IPS DF 4.7 (cell line): ENCODE results near the gene RSPH6A.

Experiments used
- DNase-seq: peaks from one replicate; pipeline ENCODE4 v3.0.0-alpha.2; 2013; ENCODE audit warnings: low spot score; ENCODE audit errors: extremely low read depth

The RSPH6A gene

DNA sequence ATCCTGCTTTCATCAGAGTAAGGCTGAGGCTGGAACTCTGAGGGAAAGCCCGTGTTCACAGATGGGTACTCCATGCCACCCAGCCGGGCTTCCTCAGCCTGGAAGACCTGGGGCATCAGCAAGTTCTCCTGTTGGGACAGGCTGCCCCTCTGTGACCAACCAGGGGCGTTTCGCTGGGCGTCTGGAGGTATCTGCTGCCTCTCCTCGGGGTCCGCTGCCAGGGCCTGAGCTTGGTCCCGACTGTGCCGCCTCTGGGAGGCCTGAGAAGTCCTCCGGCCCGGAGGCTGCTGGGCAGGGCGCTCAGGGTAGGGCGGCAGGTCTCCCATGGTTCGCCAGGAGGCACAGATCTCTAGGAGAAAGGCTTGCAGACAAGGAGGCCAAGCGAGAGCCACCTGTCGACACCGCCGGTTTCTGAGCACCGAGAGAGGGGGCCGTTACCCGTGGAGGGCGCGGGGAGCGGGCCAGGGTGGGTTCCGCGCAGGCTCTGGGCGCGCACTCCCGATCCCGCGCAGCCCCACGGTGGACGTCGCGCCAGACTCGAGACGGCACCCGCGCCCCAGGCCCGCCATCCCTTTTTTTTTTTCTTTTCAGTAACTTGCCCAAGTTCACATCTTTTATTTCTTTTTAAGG lies at the start of gene RSPH6A:
Gene RSPH6A, minus strand, starts transcription at position 458 of the 630 bp plus-strand sequence. Its CDS starts 132 bp downstream, at position 326.
- no peak for DNase-seq

DNA sequence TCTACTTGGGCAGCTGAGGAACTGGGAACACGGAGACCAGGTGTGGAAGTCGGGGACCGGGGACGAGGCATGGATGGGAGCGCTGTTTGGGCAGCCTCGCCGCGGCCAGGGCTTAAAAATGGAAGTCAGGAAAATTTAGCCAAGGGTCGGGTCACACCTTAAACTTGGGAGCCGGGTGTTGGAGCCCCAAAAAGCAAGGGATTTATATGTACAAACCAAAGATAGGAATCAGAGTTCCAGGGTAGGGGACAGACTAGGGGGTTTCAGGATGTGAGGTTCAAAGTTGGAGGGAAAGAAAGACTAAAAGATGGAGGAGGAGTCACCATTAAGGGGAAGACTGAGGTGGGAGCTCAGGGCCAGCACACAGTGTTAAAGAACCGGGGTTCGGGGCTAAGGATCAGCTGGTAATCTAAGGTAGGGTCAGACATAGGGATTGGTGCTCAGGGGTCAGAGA lies 49.5 kb upstream of the RSPH6A start:
- no peak for DNase-seq

GRCh38 chr19:45863840-45864628 lies 48.9 kb upstream of the RSPH6A start, which contains the start of gene FOXA3:
Gene FOXA3, plus strand, starts transcription at chr19:45864326. Its CDS starts 131 bp downstream, at chr19:45864457.
- DNase-seq: no peak

DNA sequence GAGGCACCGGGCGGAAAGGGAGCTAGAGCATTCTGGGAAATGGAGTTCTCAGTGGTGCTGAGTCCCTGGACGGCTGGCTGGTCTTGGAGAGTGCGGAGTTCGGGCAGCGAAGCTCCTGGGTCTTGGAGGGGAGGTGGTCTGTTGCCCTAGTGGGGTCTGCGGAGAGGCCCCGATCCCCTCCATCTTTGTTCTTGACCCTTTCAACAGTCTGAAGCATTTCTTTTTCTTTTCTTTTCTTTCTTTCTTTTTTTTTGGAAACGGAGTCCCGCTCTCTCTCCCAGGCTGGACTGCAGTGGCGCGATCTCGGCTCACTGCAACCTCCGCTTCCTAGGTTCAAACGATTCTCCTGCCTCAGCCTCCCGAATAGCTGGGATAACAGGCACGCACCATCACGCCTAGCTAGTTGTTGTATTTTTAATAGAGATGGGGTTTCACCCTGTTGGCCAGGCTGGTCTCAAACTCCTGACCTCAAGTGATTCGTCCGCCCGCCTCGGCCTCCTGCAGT lies 48.3 kb upstream of the RSPH6A start:
- no peak for DNase-seq

GRCh38 chr19:45862564-45863334 lies 47.6 kb upstream of the RSPH6A start, which contains the start of gene SYMPK:
Gene SYMPK, minus strand, starts transcription at chr19:45863147. Its CDS starts 8,652 bp downstream, at chr19:45854495.
- DNase-seq: peak; percentile 97

- DNase-seq: no peak
Measured at GRCh38 chr19:45862271-45862563, 47.1 kb upstream of the RSPH6A start.

DNA sequence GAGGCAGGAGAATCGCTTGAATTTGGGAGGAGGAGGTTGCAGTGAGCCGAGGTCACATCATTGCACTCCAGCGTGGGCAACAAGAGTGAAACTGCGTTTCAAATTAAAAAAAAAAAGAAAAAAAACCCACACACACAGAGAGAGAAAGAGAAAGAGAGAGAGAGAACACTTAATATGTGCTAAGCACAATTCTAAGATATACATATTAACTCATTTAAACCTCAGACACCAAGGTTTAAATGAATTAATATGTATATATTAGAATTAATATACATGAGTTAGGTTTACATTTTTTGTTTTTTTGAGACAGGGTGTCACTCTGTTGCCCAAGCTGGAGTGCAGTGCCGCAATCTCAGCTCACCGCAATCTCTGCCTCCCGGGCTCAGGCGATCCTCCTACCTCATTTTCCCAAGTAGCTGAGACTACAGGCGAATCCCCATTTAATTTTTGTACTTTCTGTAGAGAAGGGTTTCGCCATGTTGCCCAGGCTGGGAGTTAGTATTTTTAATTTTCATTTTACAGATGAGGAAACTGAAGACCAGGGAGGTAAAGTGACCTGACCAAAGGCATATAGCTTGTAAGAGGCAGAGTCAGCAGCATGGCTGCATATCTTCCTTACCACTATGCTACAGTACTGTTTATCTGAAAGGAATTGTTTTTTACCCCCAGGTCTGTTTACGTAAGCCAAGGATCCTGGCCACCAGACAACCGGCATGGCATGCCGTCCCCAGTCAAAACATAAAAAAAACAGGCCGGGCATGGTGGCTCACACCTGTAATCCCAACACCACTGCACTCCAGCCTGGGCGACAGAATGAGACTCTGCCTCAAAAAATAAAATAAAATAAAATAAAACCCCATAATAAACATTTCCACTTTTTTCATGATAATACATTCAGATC lies 45.5 kb upstream of the RSPH6A start:
- no peak for DNase-seq

- no peak for DNase-seq
Measured at GRCh38 chr19:45854167-45854778, 39.2 kb upstream of the RSPH6A start.

DNA sequence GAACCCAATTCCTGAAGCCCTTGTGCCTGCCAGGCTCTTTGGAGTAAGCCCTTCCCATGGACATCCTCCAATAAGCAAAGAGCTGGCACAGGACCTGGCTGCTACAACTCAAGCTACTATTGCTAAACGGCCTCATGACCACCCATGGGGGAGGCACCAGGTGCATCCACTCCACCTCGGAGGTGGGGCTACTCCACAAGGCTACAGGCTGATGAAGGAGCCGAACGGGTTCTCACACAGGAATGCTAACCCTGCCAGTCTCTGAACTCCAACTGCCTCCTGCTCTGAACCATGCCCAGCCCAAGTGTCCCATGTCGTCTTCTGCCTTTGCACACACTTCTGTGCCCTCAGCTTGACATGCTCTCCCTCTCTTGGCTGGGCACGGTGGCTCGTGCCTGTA lies 37.9 kb upstream of the RSPH6A start:
- DNase-seq: no peak

DNA sequence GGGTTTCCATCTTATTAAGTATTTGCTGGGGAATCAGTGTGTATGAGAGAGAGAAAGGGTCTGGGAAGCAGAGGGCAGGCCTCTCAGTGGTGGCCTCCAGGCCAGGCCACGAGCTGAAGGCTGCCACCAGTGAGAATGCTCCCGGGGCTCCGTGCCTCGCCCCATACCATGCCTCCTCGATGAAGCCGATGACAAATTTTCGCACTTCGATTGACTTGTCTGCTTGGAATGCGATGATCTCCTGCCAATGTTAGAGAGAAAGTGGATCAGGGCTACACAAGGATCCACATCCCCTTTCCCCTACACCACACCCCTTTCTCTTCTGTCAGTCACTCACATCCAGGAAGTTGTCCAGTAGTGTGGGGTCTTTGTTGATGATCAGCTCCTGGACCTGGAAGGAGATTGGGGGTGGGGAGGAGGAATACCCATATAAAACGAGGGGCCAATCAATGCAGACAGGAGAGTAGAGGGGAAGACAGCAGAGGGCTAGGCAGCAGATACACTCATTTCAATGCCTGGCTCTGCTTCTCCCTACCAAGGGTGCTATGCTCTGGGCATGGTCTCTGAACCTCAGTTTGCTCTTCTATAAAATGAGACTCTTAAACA lies 37.1 kb upstream of the RSPH6A start:
- no peak for DNase-seq

DNA sequence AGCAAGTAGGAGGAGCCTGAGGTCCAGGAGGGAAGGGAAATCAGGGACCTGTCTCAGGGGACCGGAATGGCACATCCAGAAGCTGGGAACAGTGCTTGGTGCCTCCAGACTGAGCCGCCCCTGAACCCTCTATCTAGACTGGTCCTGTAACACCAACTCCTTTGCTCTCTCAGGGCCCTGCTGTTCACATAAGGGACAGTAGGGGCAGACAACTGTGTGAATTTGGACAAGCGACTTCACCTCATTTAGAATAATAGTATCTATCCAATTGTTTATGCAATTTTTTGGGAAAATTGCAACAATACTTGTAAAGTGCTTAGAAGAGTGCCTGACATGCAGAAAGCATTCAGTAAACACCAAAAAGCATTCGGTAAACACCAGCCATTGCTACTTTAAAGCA lies 33.8 kb upstream of the RSPH6A start:
- no peak for DNase-seq

GRCh38 chr19:45847663-45848062 lies 32.6 kb upstream of the RSPH6A start:
- no peak for DNase-seq

- no peak for DNase-seq
Measured at GRCh38 chr19:45842198-45842597, 27.1 kb upstream of the RSPH6A start.

GRCh38 chr19:45834970-45835369 lies 19.9 kb upstream of the RSPH6A start:
- no peak for DNase-seq

DNA sequence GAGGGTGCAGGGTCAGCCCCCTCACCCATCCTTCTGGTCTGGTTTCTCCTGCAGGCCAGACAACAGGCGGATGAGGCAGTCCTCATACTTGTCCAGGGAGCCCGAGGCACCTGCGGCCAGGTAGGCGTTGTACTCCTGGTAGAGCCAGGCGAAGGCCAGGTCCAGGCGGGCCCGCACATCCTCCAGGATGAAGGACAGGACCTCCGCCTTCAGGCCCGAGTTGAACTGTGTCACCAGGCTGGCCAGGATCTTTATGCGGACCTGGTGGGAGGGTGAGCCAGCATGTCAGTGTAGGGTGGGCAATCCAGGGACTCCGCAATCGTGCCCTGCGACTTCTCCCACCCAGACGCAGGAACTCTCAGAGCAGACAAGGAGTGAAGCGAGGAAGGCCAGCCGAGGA lies 13.8 kb upstream of the RSPH6A start:
- no peak for DNase-seq

- DNase-seq: no peak
Measured at GRCh38 chr19:45828523-45828922, 13.4 kb upstream of the RSPH6A start.

DNA sequence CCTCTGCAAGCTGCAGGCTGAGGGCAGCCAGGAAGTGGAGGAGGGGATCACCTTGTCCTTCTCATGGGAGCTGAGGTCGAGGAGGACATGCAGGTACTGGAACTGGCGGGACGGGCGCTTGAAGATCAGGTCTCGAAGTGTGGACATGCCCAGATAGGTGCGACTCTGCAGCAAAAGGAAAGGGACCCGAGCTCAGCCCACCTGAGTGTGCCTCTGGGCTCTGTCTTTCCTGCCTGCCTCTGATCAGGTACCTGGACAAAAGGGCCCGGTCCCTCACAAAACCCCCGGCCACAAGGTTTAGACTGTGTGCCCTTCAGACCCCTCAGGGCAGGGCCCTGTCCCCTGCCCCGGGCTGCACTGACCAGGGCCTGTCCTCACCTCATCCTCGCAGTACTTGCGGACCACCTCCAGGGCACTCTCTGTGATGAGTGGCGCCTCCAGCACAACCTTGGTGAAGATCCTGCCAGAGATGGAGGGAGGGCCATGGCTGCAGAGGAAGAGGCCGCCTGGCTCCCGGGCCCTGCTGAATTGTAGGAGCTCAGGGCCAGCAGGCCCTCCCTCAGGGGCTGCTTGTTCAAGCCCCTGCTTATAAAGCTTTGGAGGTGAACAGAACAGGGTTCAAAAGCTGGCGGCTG lies 12.5 kb upstream of the RSPH6A start:
- no peak for DNase-seq

DNA sequence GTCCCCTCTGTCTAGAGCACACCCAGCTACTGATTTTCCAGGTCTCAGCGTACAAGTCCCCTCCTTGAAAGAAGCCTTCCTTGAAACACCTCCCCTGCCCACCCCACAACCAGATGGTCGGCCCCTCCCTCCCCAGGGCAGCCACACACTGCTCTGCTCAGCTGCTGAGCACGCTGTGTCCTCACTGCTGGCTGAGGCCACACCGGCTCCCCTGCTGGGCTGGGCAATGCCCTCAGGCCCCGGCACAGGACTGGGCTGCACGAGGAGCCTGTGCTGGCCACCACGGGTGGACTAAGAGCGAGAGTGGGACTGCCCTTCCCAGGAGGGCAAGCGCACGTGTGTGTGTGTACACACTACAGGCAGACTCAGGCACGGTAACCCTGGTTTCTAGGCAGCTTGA lies 11.8 kb upstream of the RSPH6A start:
- no peak for DNase-seq
